Memory B cell (primary cell): ENCODE measurements around the gene PRPF6.

Experiments used
- ATAC-seq: fragments of 150-1000 bp; cut with Tn5 transposase; 2 replicates; pipeline ENCODE4 v1.10.0; 2021; ENCODE audit warnings: low read depth, mild to moderate bottlenecking, moderate library complexity
- DNase-seq, 2 donors: peaks; one replicate each; pipeline ENCODE4 v3.0.0; 2022; ENCODE audit warnings: low spot score in 2 of 2
- H3K27ac Mint-ChIP-seq: one replicate; pipeline ENCODE4 v1.8.0; 2022; ENCODE audit warnings: mild to moderate bottlenecking, moderate library complexity, mixed read lengths
- H3K27me3 Mint-ChIP-seq: one replicate; pipeline ENCODE4 v1.8.0; 2022; ENCODE audit warnings: mixed read lengths
- H3K36me3 Mint-ChIP-seq: one replicate; pipeline ENCODE4 v1.8.0; 2022; ENCODE audit warnings: mild to moderate bottlenecking, mixed read lengths
- H3K4me1 Mint-ChIP-seq: one replicate; pipeline ENCODE4 v1.8.0; 2022; ENCODE audit warnings: mixed read lengths
- H3K4me3 Mint-ChIP-seq: one replicate; pipeline ENCODE4 v1.8.0; 2022; ENCODE audit warnings: mild to moderate bottlenecking, moderate library complexity, mixed read lengths
- H3K9me3 Mint-ChIP-seq: one replicate; pipeline ENCODE4 v1.8.0; 2022; ENCODE audit warnings: mixed read lengths

Gene PRPF6, protein sequence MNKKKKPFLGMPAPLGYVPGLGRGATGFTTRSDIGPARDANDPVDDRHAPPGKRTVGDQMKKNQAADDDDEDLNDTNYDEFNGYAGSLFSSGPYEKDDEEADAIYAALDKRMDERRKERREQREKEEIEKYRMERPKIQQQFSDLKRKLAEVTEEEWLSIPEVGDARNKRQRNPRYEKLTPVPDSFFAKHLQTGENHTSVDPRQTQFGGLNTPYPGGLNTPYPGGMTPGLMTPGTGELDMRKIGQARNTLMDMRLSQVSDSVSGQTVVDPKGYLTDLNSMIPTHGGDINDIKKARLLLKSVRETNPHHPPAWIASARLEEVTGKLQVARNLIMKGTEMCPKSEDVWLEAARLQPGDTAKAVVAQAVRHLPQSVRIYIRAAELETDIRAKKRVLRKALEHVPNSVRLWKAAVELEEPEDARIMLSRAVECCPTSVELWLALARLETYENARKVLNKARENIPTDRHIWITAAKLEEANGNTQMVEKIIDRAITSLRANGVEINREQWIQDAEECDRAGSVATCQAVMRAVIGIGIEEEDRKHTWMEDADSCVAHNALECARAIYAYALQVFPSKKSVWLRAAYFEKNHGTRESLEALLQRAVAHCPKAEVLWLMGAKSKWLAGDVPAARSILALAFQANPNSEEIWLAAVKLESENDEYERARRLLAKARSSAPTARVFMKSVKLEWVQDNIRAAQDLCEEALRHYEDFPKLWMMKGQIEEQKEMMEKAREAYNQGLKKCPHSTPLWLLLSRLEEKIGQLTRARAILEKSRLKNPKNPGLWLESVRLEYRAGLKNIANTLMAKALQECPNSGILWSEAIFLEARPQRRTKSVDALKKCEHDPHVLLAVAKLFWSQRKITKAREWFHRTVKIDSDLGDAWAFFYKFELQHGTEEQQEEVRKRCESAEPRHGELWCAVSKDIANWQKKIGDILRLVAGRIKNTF

DNA sequence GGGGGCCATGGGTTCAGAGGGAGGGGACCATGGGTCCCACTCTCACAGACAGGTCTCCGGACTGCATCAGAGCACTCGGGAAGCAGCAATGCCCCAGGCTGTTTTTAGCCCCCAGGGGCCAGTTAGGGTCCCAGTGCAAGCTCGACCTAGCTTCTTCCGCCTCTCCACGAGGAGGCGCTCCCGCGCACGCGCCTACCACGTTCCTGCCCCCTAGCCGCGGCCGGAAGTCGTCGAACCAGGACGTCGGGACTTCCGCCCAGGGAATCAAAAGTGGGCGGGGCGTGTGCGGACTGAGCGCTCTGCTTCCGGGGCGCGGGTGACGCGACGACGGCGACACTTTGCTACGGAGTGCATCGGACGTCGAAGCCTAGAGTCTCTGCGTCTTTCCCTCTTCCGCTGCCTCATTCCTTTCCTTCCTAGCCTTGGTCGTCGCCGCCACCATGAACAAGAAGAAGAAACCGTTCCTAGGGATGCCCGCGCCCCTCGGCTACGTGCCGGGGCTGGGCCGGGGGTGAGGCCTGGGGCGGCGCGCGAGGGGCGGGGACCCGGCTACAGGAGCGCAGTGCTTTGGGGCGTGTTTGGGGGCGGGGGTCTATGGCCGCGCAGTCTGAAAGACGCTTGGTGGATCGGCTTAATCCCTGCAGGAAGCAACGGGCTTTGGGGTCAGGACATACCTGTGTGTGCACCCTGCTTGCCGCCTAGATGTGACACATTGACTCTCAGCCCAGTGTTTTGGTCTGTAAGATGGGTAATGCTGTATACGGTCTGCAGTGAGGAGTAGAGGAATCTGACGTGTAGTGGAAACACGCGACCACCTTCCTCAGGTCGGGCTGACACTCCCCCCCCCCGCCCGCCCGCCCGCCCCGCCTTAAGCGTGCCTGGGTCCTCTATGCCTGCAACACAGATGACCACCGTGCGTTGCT is at the start of gene PRPF6:
Gene PRPF6 (plus strand): TSS at position 327 of the 923 bp plus-strand sequence. CDS start 114 bp downstream, at position 441.
- Mint-ChIP-seq H3K4me3 (peak within 1 kb of the TSS; percentile 94), H3K9me3 (no peaks in the 10 kb centered on the region), H3K36me3 (peaks cover 28% of the 10 kb centered on the region), H3K4me1 (peaks cover 44% of the 10 kb centered on the region), H3K27me3 (no peaks in the 10 kb centered on the region), H3K27ac (peak within 1 kb of the TSS; percentile 93)
- DNase-seq, result peak; percentile 82 to 89
- ATAC-seq, result peak; percentile 73

DNA sequence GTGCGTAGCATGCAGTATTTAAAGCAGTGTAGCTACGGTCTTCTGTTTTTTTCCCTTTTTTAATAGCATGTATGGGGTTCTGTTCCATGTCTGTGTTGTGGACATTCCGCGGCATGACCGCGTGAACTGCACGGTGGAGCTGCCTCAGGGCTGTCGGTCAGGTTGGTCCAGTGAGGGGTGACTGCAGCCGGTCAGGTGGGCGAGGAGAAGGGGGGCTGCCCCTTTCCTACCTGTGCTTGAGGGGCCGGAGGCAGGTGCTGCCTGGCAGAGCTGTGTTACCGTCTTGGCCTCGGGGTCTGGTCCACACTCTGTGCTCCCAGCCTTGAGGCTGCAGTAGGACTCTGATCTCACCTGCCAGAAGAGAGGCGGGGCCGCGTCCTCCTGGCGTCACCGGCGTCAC is 49.2 kb upstream of the PRPF6 start:
- Mint-ChIP-seq H3K4me3 (no peak overlapping the region), H3K9me3 (no peaks in the 10 kb centered on the region), H3K27me3 (no peaks in the 10 kb centered on the region), H3K4me1 (peaks cover 8% of the 10 kb centered on the region), H3K36me3 (peaks cover 33% of the 10 kb centered on the region), H3K27ac (no peak overlapping the region)
- DNase-seq, result no peak
- no peak for ATAC-seq

DNA sequence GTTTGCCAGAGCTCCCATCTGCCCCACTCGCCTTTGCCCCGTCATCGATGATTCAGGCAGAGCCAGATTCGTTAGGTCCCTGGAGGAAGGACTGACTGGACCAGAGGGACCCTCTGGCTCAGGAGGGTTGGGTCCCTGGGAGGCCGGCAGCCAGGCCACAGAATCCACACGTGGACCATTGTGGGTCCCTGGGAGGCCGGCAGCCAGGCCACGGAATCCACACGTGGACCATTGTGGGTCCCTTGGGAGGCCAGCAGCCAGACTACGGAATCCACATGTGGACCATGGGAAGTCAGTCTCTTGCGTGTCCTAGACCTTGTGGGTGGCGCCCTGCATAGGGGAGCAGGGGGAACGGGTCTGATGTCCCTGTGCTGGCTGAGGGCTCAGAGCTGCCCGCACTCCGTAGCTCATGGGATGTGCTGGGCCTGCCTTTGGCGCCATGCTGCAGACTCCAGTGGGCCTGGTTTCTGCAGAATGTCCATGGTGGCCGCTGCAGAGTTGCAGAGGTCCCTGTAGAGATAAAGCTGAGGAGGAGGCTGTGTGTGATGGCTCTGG is 48.2 kb upstream of the PRPF6 start:
- peaks cover 33% of the 10 kb centered on the region for H3K36me3 Mint-ChIP-seq
- no peak overlapping the region for H3K27ac Mint-ChIP-seq
- no peak overlapping the region for H3K4me3 Mint-ChIP-seq
- no peaks in the 10 kb centered on the region for H3K9me3 Mint-ChIP-seq
- peaks cover 6% of the 10 kb centered on the region for H3K4me1 Mint-ChIP-seq
- H3K27me3 Mint-ChIP-seq, result no peaks in the 10 kb centered on the region
- no peak for ATAC-seq
- no peak for DNase-seq

DNA sequence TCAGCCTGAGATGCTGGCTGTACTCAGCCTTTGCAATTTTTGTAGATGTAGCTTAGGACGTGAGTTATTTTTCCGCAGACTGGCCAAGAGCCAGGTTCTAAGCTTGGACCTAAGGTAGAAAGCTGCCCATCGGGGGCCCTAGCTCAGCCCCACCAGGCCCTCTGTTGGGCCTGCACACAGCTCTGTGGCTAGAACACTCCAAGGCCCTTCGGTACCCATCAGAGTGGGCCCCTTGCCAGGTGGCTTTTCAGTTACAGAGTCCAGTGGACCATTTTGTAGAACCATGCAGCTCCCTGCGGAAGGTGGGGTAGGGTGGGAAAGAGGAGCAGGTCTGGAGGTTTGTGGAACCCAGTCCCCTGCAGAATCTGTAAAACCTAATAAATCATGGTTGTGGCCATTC is 47.3 kb upstream of the PRPF6 start:
- Mint-ChIP-seq H3K9me3 (no peaks in the 10 kb centered on the region), H3K27ac (no peak overlapping the region), H3K4me3 (no peak overlapping the region), H3K4me1 (peaks cover 6% of the 10 kb centered on the region), H3K27me3 (no peaks in the 10 kb centered on the region), H3K36me3 (peaks cover 26% of the 10 kb centered on the region)
- no peak for DNase-seq
- no peak for ATAC-seq

DNA sequence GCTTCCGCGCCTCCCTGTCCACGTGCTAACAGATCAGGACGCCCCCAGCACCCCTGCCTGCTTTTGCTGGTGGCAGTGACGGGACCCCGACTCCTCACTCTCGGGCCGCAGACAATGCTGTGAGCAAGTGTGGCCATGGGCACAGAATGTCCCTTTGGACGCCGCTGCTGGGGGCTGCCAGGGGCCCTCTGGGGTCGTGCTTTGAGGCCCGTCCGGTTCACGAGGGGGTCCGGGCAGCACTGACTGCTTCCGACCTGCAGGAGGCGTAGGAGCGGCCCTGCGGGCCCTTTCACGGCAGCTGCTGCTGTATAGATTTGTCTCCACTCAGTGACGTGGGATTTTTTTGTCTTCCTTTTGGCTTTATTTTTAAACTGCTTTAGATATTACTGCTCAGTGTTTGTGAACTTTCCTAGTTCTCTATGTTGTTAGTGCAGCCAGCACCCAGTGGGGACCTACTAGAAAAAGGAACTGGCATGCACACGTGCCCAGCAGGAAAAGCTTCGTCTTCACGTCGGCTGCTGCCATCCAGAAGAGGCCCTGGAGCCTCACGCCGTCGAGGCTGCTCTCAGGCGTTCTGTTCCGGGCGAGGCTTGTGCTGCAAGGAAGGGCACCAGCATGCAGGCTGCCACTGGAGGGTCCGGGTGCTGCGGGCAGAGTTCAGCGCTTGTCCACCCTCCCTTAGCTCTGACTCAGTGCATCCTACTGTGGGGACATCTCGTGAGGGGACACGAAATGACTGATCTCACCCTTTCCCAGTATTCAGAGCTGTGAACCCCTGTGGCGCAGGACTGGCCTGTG is 46.5 kb upstream of the PRPF6 start:
- Mint-ChIP-seq H3K9me3 (no peaks in the 10 kb centered on the region), H3K36me3 (peaks cover 20% of the 10 kb centered on the region), H3K27ac (no peak overlapping the region), H3K4me3 (no peak overlapping the region), H3K4me1 (peaks cover 6% of the 10 kb centered on the region), H3K27me3 (no peaks in the 10 kb centered on the region)
- no peak for DNase-seq
- ATAC-seq, result no peak

DNA sequence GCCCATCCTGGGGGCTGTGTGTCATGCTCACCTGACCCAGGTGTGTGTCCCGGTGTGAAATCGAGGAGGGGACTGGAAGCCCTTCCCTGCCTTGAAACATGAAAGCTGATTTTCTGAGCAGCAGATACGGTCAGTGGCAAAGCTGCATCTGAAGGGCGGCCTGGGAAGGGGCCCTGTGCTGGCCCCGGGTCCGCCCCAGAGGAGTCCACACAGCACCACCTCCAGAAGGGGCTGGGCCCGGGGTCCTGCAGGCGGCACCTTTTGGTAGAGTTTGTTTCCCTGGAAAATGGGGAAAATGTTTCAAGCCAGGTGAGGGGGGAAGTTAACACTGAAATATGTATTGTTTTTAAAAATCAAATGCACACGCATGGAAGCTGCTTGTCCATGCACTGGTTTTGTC is 45.5 kb upstream of the PRPF6 start:
- DNase-seq (no peak), ATAC-seq (no peak)
- Mint-ChIP-seq H3K9me3 (no peaks in the 10 kb centered on the region), H3K36me3 (peaks cover 16% of the 10 kb centered on the region), H3K4me1 (peaks cover 6% of the 10 kb centered on the region), H3K27me3 (no peaks in the 10 kb centered on the region), H3K4me3 (no peak overlapping the region), H3K27ac (no peak overlapping the region)

DNA sequence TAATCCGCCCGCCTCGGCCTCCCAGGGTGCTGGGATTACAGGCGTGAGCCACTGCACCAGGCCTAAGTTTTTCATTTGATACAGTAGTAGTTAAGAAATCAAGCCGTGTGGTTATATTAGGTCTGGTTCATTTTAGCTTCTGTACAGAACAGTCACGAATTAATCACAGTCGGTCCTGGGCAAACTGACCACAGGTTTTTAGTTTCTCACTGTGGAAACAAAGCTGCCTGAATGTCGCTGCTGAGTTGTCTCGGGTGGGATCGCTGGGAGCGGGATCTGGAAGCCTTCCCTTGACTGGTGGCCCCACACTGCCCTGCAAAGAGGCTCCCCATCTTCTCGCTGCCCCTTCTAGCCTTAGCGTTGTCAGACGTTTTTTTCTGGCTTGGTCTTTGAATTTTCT is 43.3 kb upstream of the PRPF6 start:
- no peak for ATAC-seq
- Mint-ChIP-seq H3K9me3 (no peaks in the 10 kb centered on the region), H3K4me3 (no peak overlapping the region), H3K27ac (no peak overlapping the region), H3K36me3 (peaks cover 16% of the 10 kb centered on the region), H3K4me1 (peaks cover 13% of the 10 kb centered on the region), H3K27me3 (no peaks in the 10 kb centered on the region)
- no peak for DNase-seq

DNA sequence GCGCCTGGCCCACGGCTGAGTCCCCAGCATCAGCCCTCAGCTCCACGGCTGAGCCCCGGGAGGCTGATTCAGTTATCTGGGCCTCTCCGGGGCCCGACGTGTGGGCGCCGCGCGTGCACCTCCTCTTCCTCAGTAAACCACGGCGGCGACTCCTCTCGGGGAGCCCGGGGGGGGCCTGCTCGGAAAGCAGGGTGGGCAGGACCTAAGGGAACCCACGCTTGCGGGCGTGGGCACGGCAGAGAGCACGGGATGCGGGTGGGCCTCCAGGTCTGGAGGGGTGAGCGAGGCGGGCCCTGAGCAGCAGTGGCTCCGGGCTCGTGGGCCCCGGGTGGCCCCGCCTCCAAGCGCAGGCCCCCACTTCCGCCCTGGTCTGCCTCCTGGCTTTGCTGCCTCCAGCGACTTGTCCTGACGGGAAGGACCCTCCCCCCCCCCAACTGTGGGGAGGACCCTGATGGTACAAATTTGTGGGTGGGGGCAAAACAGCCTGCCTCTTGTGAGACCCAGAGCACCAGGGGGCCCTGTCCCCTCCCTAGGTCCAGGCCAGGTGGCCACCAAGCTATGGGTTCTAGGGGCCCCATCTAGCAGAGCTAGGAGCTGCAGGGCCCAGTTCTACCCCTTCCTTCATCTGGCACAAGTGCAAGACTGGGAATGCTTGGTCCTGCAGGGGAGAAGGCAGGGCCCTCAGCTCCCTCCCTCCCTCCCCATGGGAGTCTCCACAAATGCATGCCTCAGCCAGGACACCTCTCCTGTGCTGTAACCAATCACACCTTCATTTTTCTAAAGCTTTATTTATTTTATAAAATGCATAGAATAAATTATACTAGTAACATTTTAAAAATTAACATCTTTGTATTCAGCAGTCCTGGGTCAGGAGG is 41.6 kb upstream of the PRPF6 start:
- H3K27me3 Mint-ChIP-seq, result no peaks in the 10 kb centered on the region
- no peak overlapping the region for H3K27ac Mint-ChIP-seq
- H3K4me1 Mint-ChIP-seq, result peaks cover 13% of the 10 kb centered on the region
- DNase-seq, result no peak
- H3K4me3 Mint-ChIP-seq, result no peak overlapping the region
- H3K9me3 Mint-ChIP-seq, result no peaks in the 10 kb centered on the region
- no peak for ATAC-seq
- peaks cover 18% of the 10 kb centered on the region for H3K36me3 Mint-ChIP-seq

DNA sequence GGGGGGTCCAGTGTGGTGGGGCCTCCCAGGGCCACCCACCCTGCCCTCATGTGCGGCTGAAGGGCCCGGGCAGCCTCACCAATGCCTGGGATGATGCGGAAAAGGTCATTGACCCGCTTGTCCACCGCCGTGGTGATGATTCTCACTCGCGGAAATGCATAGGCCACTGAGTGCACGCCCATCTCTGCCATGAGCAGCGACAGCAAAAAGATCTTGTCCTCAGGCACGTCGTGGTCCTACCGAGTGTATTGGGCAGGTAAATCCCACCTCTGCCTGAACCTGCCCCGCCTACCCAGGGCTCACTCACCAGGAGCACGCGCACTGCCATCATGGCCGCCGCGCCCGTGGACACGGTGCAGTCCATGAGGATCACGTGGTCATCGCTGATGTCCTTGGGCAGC is 40.9 kb upstream of the PRPF6 start:
- ATAC-seq (no peak), DNase-seq (no peak)
- H3K36me3 Mint-ChIP-seq, result peaks cover 16% of the 10 kb centered on the region
- H3K4me3 Mint-ChIP-seq, result no peak overlapping the region
- H3K9me3 Mint-ChIP-seq, result no peaks in the 10 kb centered on the region
- no peaks in the 10 kb centered on the region for H3K27me3 Mint-ChIP-seq
- no peak overlapping the region for H3K27ac Mint-ChIP-seq
- peaks cover 11% of the 10 kb centered on the region for H3K4me1 Mint-ChIP-seq

DNA sequence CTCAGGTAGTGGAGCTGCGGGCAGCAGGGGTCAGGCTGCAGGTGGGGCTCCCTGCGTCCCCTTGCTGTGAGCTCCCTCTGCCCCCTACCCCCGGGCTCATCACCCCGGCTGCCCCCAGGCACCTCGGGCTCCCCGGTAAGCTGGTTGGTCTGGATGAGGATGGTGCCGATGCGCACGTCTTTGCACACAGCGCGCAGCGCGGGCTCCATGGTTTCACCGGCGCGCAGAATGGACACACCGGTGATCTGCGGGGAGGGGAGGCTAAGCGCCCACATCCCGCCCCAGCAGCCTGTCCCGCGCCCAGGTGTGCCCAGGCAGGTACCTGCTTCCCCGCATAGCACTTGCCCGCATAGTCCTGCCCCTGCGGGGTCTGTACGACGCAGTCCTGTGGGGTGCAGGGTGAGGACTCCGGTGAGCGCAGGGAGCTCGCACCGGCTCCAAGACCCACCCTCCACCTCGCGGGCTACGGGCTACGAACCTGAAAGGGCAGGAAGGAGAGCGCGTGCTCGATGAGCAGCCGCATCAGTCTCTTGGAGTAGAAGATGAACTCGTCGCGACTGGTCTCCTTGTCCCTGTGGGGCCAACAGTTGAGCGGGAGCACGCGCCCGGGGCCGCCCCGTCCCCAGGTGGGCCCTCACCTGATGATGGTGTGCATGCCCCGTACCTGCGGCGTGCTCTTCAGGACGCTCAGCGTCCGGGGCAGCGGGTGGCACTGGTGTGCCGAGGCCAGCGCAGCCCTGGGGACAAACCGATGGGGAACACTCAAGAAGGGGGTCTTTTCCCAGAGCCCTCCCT is 40.3 kb upstream of the PRPF6 start:
- Mint-ChIP-seq H3K4me3 (no peak overlapping the region), H3K36me3 (peaks cover 14% of the 10 kb centered on the region), H3K27ac (peak overlapping the region; percentile 75), H3K4me1 (peaks cover 11% of the 10 kb centered on the region), H3K9me3 (no peaks in the 10 kb centered on the region), H3K27me3 (no peaks in the 10 kb centered on the region)
- DNase-seq (no peak), ATAC-seq (no peak)

DNA sequence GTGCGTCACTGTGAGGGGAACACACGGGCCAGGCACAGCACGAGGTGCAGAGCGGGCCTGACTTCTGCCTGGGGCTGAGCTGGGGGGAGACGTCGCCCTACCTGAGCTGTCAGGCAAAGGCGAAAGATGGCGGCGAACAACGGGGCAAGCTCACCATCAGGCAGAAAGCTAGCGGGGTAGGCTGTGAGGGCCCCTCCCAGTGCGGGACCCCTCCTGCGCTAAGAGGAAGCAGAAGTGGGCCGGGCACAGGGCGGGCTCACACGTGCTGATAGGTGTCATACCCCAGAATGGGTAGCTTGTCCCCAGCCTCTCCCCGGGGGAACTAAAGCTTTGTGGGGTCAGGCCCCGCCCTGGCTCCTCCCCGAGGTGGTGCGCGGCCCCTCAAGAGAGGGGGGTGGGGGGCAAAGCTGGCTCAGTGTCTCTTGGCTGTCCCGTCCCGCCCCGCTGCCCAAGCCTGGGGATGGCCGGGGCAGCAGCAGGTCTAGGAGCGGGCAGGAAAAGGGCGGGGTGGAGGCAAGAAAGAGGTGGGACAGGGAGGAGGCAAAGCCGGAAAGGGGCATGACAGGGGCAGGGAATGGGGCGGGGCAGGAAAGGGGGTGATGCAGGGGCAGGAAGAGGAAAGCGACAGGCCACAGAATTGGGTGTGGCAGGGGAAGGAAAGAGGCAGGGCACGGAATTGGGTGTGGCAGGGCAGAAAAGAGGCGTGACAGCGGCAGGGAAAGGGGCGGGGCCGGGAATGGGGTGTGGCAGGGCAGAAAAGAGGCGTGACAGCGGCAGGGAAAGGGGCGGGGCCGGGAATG is 39.5 kb upstream of the PRPF6 start:
- H3K9me3 Mint-ChIP-seq, result no peaks in the 10 kb centered on the region
- no peaks in the 10 kb centered on the region for H3K27me3 Mint-ChIP-seq
- H3K4me1 Mint-ChIP-seq, result peaks cover 7% of the 10 kb centered on the region
- H3K4me3 Mint-ChIP-seq, result peak overlapping the region; percentile 55
- H3K36me3 Mint-ChIP-seq, result peaks cover 14% of the 10 kb centered on the region
- ATAC-seq (peak; percentile 82), DNase-seq (peak; percentile 55 to 62)
- H3K27ac Mint-ChIP-seq, result peak overlapping the region; percentile 75
